ENCODE measurements around the gene PDPK1. TPM values are rescaled to one million over a fixed set of nuclear protein-coding genes. Genes with fewer than 3 reads are reported as not detected.

The PDPK1 gene
- total RNA-seq (2012; rRNA removed), result 14.7 and 17.5 TPM in 2 replicates

GRCh38 chr16:2537451-2538379 is at the start of gene PDPK1:
TSS of gene PDPK1 (plus strand) at chr16:2538021. CDS start at chr16:2538113, 92 bp downstream.
- peaks cover 2% of the 10 kb centered on the region for H3K36me3 ChIP-seq (ENCODE audit: insufficient read depth, low read length)
- H3K9me3 ChIP-seq (replicated peaks; ENCODE audit: low read length), result no peaks in the 10 kb centered on the region
- H3K4me1 ChIP-seq (ENCODE audit: control insufficient read depth, insufficient read depth, low read length), result peaks cover 42% of the 10 kb centered on the region
- H3K9ac ChIP-seq (ENCODE audit: low read depth, low read length), result peak within 1 kb of the TSS; percentile 89
- peak within 1 kb of the TSS; percentile 98 for H3K4me2 ChIP-seq (ENCODE audit: low read length)
- peak within 1 kb of the TSS; percentile 95 for H3K4me3 ChIP-seq (ENCODE audit: low read length)
- H3K27me3 ChIP-seq (ENCODE audit: control insufficient read depth, insufficient read depth, low read length), result no peaks in the 10 kb centered on the region

GRCh38 chr16:2489581-2489980 is 48.2 kb upstream of the PDPK1 start:
- no peak overlapping the region for H3K4me3 ChIP-seq (ENCODE audit: low read length)
- H3K4me1 ChIP-seq (ENCODE audit: control insufficient read depth, insufficient read depth, low read length), result peaks cover 9% of the 10 kb centered on the region
- H3K9ac ChIP-seq (ENCODE audit: low read depth, low read length), result no peak overlapping the region
- no peaks in the 10 kb centered on the region for H3K9me3 ChIP-seq (replicated peaks; ENCODE audit: low read length)
- no peaks in the 10 kb centered on the region for H3K27me3 ChIP-seq (ENCODE audit: control insufficient read depth, insufficient read depth, low read length)
- no peaks in the 10 kb centered on the region for H3K36me3 ChIP-seq (ENCODE audit: insufficient read depth, low read length)
- H3K4me2 ChIP-seq (ENCODE audit: low read length), result no peak overlapping the region

- Histone ChIP-seq H3K36me3 (ENCODE audit: insufficient read depth, low read length) (no peaks in the 10 kb centered on the region), H3K4me3 (ENCODE audit: low read length) (no peak overlapping the region), H3K9ac (ENCODE audit: low read depth, low read length) (no peak overlapping the region), H3K4me2 (ENCODE audit: low read length) (no peak overlapping the region), H3K9me3 (replicated peaks; ENCODE audit: low read length) (no peaks in the 10 kb centered on the region), H3K4me1 (ENCODE audit: control insufficient read depth, insufficient read depth, low read length) (peaks cover 9% of the 10 kb centered on the region), H3K27me3 (ENCODE audit: control insufficient read depth, insufficient read depth, low read length) (no peaks in the 10 kb centered on the region)
Observed at GRCh38 chr16:2490190-2491105, 47.4 kb upstream of the PDPK1 start.

GRCh38 chr16:2492292-2492691 is 45.5 kb upstream of the PDPK1 start:
- H3K4me3 ChIP-seq (ENCODE audit: low read length), result no peak overlapping the region
- peaks cover 9% of the 10 kb centered on the region for H3K36me3 ChIP-seq (ENCODE audit: insufficient read depth, low read length)
- no peak overlapping the region for H3K4me2 ChIP-seq (ENCODE audit: low read length)
- H3K9me3 ChIP-seq (replicated peaks; ENCODE audit: low read length), result no peaks in the 10 kb centered on the region
- H3K27me3 ChIP-seq (ENCODE audit: control insufficient read depth, insufficient read depth, low read length), result no peaks in the 10 kb centered on the region
- peaks cover 9% of the 10 kb centered on the region for H3K4me1 ChIP-seq (ENCODE audit: control insufficient read depth, insufficient read depth, low read length)
- H3K9ac ChIP-seq (ENCODE audit: low read depth, low read length), result no peak overlapping the region

GRCh38 chr16:2493605-2494004 is 44.2 kb upstream of the PDPK1 start:
- no peaks in the 10 kb centered on the region for H3K9me3 ChIP-seq (replicated peaks; ENCODE audit: low read length)
- no peaks in the 10 kb centered on the region for H3K27me3 ChIP-seq (ENCODE audit: control insufficient read depth, insufficient read depth, low read length)
- H3K4me2 ChIP-seq (ENCODE audit: low read length), result no peak overlapping the region
- no peak overlapping the region for H3K9ac ChIP-seq (ENCODE audit: low read depth, low read length)
- H3K36me3 ChIP-seq (ENCODE audit: insufficient read depth, low read length), result peaks cover 15% of the 10 kb centered on the region
- peaks cover 11% of the 10 kb centered on the region for H3K4me1 ChIP-seq (ENCODE audit: control insufficient read depth, insufficient read depth, low read length)
- H3K4me3 ChIP-seq (ENCODE audit: low read length), result no peak overlapping the region

- H3K36me3 ChIP-seq (ENCODE audit: insufficient read depth, low read length), result peaks cover 15% of the 10 kb centered on the region
- H3K4me2 ChIP-seq (ENCODE audit: low read length), result no peak overlapping the region
- H3K9ac ChIP-seq (ENCODE audit: low read depth, low read length), result no peak overlapping the region
- peaks cover 11% of the 10 kb centered on the region for H3K4me1 ChIP-seq (ENCODE audit: control insufficient read depth, insufficient read depth, low read length)
- no peaks in the 10 kb centered on the region for H3K9me3 ChIP-seq (replicated peaks; ENCODE audit: low read length)
- no peaks in the 10 kb centered on the region for H3K27me3 ChIP-seq (ENCODE audit: control insufficient read depth, insufficient read depth, low read length)
- H3K4me3 ChIP-seq (ENCODE audit: low read length), result no peak overlapping the region
Observed at GRCh38 chr16:2494616-2495015, 43.2 kb upstream of the PDPK1 start.

GRCh38 chr16:2495041-2495440 is 42.8 kb upstream of the PDPK1 start:
- Histone ChIP-seq H3K9me3 (replicated peaks; ENCODE audit: low read length) (no peaks in the 10 kb centered on the region), H3K9ac (ENCODE audit: low read depth, low read length) (no peak overlapping the region), H3K4me3 (ENCODE audit: low read length) (no peak overlapping the region), H3K4me1 (ENCODE audit: control insufficient read depth, insufficient read depth, low read length) (peaks cover 11% of the 10 kb centered on the region), H3K36me3 (ENCODE audit: insufficient read depth, low read length) (peaks cover 15% of the 10 kb centered on the region), H3K27me3 (ENCODE audit: control insufficient read depth, insufficient read depth, low read length) (no peaks in the 10 kb centered on the region), H3K4me2 (ENCODE audit: low read length) (no peak overlapping the region)

- no peak overlapping the region for H3K9ac ChIP-seq (ENCODE audit: low read depth, low read length)
- H3K36me3 ChIP-seq (ENCODE audit: insufficient read depth, low read length), result peaks cover 15% of the 10 kb centered on the region
- H3K4me2 ChIP-seq (ENCODE audit: low read length), result no peak overlapping the region
- no peak overlapping the region for H3K4me3 ChIP-seq (ENCODE audit: low read length)
- no peaks in the 10 kb centered on the region for H3K9me3 ChIP-seq (replicated peaks; ENCODE audit: low read length)
- H3K4me1 ChIP-seq (ENCODE audit: control insufficient read depth, insufficient read depth, low read length), result peaks cover 11% of the 10 kb centered on the region
- H3K27me3 ChIP-seq (ENCODE audit: control insufficient read depth, insufficient read depth, low read length), result no peaks in the 10 kb centered on the region
Observed at GRCh38 chr16:2496223-2497115, 41.4 kb upstream of the PDPK1 start.

- H3K9me3 ChIP-seq (replicated peaks; ENCODE audit: low read length), result no peaks in the 10 kb centered on the region
- no peaks in the 10 kb centered on the region for H3K27me3 ChIP-seq (ENCODE audit: control insufficient read depth, insufficient read depth, low read length)
- H3K36me3 ChIP-seq (ENCODE audit: insufficient read depth, low read length), result peaks cover 15% of the 10 kb centered on the region
- no peak overlapping the region for H3K4me3 ChIP-seq (ENCODE audit: low read length)
- no peak overlapping the region for H3K9ac ChIP-seq (ENCODE audit: low read depth, low read length)
- H3K4me2 ChIP-seq (ENCODE audit: low read length), result peak overlapping the region; percentile 18
- H3K4me1 ChIP-seq (ENCODE audit: control insufficient read depth, insufficient read depth, low read length), result peaks cover 11% of the 10 kb centered on the region
Observed at GRCh38 chr16:2497116-2497630, 40.6 kb upstream of the PDPK1 start.

GRCh38 chr16:2497695-2498484 is 39.9 kb upstream of the PDPK1 start:
- peaks cover 15% of the 10 kb centered on the region for H3K36me3 ChIP-seq (ENCODE audit: insufficient read depth, low read length)
- H3K27me3 ChIP-seq (ENCODE audit: control insufficient read depth, insufficient read depth, low read length), result no peaks in the 10 kb centered on the region
- no peak overlapping the region for H3K9ac ChIP-seq (ENCODE audit: low read depth, low read length)
- no peak overlapping the region for H3K4me3 ChIP-seq (ENCODE audit: low read length)
- H3K4me2 ChIP-seq (ENCODE audit: low read length), result peak overlapping the region; percentile 18
- H3K4me1 ChIP-seq (ENCODE audit: control insufficient read depth, insufficient read depth, low read length), result peaks cover 15% of the 10 kb centered on the region
- no peaks in the 10 kb centered on the region for H3K9me3 ChIP-seq (replicated peaks; ENCODE audit: low read length)

All from skeletal muscle satellite cell (primary cell).